SK-N-DZ (cell line): Measurements from ENCODE around the gene MORC3.
A peak's percentile ranks its signal among the peaks of the same experiment; 100 is the strongest.
"Not testable (repeated sequence)": the region's sequence is repeated elsewhere in the genome, so short reads cannot be mapped to it uniquely, and the experiment has no call there.

Source experiments
- DNase-seq: peaks from one replicate; pipeline ENCODE4 v3.0.0-alpha.2; 2015; ENCODE audit warnings: low spot score

Gene MORC3

GRCh38 chr21:36381841-36382589 is 62.0 kb downstream of the MORC3 start:
- no peak for DNase-seq

GRCh38 chr21:36382722-36383121 is 62.7 kb downstream of the MORC3 start:
- DNase-seq = not testable (repeated sequence)

GRCh38 chr21:36384885-36385232 is 64.9 kb downstream of the MORC3 start:
- no peak for DNase-seq

- peak; percentile 74 for DNase-seq
Measured at GRCh38 chr21:36385233-36386030, 65.4 kb downstream of the MORC3 start, which contains the start of gene CHAF1B. Gene CHAF1B, plus strand, starts transcription at chr21:36385392. Its CDS starts 745 bp downstream, at chr21:36386137.

- DNase-seq = no peak
Measured at GRCh38 chr21:36386031-36386642, 66.1 kb downstream of the MORC3 start.

- no peak for DNase-seq
Measured at GRCh38 chr21:36388096-36388495, 68.1 kb downstream of the MORC3 start.

GRCh38 chr21:36388835-36389234 is 68.8 kb downstream of the MORC3 start:
- no peak for DNase-seq

- DNase-seq = not testable (repeated sequence)
Measured at GRCh38 chr21:36391649-36392048, 71.7 kb downstream of the MORC3 start.

GRCh38 chr21:36395353-36396111 is 75.5 kb downstream of the MORC3 start:
- no peak for DNase-seq

- no peak for DNase-seq
Measured at GRCh38 chr21:36396325-36396724, 76.3 kb downstream of the MORC3 start.

- no peak for DNase-seq
Measured at GRCh38 chr21:36396971-36397370, 77.0 kb downstream of the MORC3 start.

- no peak for DNase-seq
Measured at GRCh38 chr21:36397606-36398005, 77.6 kb downstream of the MORC3 start.

- not testable (repeated sequence) for DNase-seq
Measured at GRCh38 chr21:36399736-36400135, 79.7 kb downstream of the MORC3 start.

- DNase-seq = no peak
Measured at GRCh38 chr21:36400719-36401118, 80.7 kb downstream of the MORC3 start.

GRCh38 chr21:36402339-36402738 is 82.3 kb downstream of the MORC3 start:
- DNase-seq = no peak

- no peak for DNase-seq
Measured at GRCh38 chr21:36403713-36404112, 83.7 kb downstream of the MORC3 start.

GRCh38 chr21:36408568-36408967 is 88.6 kb downstream of the MORC3 start:
- no peak for DNase-seq

- DNase-seq = no peak
Measured at GRCh38 chr21:36411301-36411700, 91.3 kb downstream of the MORC3 start.

GRCh38 chr21:36412916-36413315 is 92.9 kb downstream of the MORC3 start:
- DNase-seq = no peak

GRCh38 chr21:36415375-36415774 is 95.4 kb downstream of the MORC3 start:
- no peak for DNase-seq

GRCh38 chr21:36419241-36419640 is 99.2 kb downstream of the MORC3 start:
- no peak for DNase-seq

GRCh38 chr21:36419996-36420395 is 100.0 kb downstream of the MORC3 start:
- peak; percentile 73 for DNase-seq
